PFSK-1 (cell line): ENCODE results near the gene NUDT8.

ENCODE experiments used
- FOXP2 ChIP-seq: optimal IDR thresholded peaks from 2 replicates; pipeline ENCODE3; 2011; ENCODE audit warnings: borderline replicate concordance, control low read depth, inconsistent platforms; ENCODE audit not compliant: insufficient read depth; ENCODE audit errors: extremely low read length, extremely low read depth
- POLR2AphosphoS5 ChIP-seq: IDR thresholded peaks from 2 replicates; pipeline ENCODE4 v1.6.1; 2012; ENCODE audit warnings: low read depth, mild to moderate bottlenecking, control low read depth, low read length, moderate library complexity
- REST ChIP-seq, 2 experiments: IDR thresholded peaks; 2 replicates each; pipeline versions ENCODE4 v1.6.1 to v1.8.0; 2011 to 2012; ENCODE audit warnings: low read depth in 2 of 2, low read length in 2 of 2, control low read depth in 1 of 2, inconsistent platforms in 1 of 2, mild to moderate bottlenecking in 1 of 2, moderate library complexity in 1 of 2; ENCODE audit not compliant: insufficient read depth in 1 of 2
- SIN3A ChIP-seq: IDR thresholded peaks from 2 replicates; pipeline ENCODE4 v1.6.1; 2012; ENCODE audit warnings: mild to moderate bottlenecking, low read length, moderate library complexity, borderline replicate concordance; ENCODE audit not compliant: insufficient read depth
- TAF1 ChIP-seq: IDR thresholded peaks from 2 replicates; pipeline ENCODE4 v1.6.1; 2012; ENCODE audit warnings: low read length, control low read depth, borderline replicate concordance; ENCODE audit not compliant: insufficient read depth

- TF ChIP-seq TAF1 = no peak
- TF ChIP-seq FOXP2 = no peak
- no peak for TF ChIP-seq POLR2AphosphoS5
- TF ChIP-seq REST (IDR thresholded peaks at IDR 0.05; ENCODE audit: insufficient read depth in 1 of 2, low read depth in 2 of 2, low read length in 2 of 2) = no peak
- TF ChIP-seq SIN3A = no peak
Measured at GRCh38 chr11:67648140-67648795, 18.5 kb upstream of the NUDT8 start.
